Measurements from ENCODE around the gene CCDC73.

DNA sequence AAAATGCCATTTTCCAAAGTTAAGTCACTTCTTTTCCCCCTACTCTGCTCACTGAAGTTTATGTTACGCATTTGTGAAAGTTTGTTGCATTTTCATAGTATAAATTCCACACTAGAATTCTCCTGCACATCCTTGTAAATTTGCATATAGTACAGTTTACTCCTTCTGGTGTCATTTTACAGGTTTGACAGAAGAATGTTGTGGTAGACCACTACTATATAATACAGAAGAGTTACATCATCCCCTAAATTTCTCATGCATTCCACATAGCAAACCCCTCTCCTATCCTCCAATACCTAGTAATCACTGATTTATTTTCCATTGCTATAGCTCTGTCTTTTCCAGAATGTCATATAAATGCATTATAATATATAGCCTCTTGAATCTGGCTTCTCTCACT is 64.5 kb downstream of the CCDC73 start:
- TF ChIP-seq, protein P1, sequence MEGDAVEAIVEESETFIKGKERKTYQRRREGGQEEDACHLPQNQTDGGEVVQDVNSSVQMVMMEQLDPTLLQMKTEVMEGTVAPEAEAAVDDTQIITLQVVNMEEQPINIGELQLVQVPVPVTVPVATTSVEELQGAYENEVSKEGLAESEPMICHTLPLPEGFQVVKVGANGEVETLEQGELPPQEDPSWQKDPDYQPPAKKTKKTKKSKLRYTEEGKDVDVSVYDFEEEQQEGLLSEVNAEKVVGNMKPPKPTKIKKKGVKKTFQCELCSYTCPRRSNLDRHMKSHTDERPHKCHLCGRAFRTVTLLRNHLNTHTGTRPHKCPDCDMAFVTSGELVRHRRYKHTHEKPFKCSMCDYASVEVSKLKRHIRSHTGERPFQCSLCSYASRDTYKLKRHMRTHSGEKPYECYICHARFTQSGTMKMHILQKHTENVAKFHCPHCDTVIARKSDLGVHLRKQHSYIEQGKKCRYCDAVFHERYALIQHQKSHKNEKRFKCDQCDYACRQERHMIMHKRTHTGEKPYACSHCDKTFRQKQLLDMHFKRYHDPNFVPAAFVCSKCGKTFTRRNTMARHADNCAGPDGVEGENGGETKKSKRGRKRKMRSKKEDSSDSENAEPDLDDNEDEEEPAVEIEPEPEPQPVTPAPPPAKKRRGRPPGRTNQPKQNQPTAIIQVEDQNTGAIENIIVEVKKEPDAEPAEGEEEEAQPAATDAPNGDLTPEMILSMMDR (IDR thresholded peaks at IDR 0.05; ENCODE audit: low read depth, low read length) = no peak
- TF ChIP-seq EZH2phosphoT487 (IDR thresholded peaks at IDR 0.05; ENCODE audit: low read depth) = no peak
